ENCODE data around the gene FLNB.

DNA sequence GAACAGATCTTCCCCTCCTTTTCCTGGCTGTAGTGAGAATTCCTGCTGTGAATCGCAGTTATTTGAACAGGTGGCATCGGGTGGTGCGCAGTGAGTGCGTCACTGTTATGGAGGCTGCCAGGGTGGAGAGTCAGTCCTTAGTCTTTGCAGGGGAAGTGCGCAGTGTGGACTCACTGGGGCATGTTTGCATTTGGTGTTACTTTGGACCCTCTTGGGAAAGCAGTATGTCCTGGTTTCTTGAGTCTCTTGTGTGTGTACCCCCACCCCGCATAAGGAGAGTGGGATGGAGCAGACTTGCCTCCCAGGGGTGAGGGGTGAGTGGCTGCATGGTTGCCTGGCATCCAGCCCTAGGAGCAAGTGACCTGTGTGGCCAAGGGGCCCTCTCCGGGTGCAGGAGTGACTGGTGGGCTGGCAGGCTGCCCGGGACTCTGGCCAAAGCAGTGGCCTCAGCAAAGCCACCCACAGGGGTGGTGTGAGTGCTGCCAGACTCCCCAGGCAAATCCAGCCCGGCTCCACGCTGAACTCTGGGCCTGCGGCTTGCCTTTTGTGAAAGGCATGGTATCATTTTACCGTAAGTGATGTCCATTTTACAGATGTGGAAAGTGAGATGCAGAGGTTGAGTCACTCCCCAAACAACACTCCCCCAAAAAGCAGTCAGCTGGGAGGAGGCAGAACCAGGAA is 156.1 kb downstream of the FLNB start:
- TF ChIP-seq, protein P1, sequence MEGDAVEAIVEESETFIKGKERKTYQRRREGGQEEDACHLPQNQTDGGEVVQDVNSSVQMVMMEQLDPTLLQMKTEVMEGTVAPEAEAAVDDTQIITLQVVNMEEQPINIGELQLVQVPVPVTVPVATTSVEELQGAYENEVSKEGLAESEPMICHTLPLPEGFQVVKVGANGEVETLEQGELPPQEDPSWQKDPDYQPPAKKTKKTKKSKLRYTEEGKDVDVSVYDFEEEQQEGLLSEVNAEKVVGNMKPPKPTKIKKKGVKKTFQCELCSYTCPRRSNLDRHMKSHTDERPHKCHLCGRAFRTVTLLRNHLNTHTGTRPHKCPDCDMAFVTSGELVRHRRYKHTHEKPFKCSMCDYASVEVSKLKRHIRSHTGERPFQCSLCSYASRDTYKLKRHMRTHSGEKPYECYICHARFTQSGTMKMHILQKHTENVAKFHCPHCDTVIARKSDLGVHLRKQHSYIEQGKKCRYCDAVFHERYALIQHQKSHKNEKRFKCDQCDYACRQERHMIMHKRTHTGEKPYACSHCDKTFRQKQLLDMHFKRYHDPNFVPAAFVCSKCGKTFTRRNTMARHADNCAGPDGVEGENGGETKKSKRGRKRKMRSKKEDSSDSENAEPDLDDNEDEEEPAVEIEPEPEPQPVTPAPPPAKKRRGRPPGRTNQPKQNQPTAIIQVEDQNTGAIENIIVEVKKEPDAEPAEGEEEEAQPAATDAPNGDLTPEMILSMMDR (conservative IDR thresholded peaks at IDR 0.05; ENCODE audit: low read length): no peak
- TF ChIP-seq EZH2phosphoT487 (IDR thresholded peaks at IDR 0.05; ENCODE audit: borderline replicate concordance): no peak

Measured in Loucy (cell line).